MM.1S (cell line): ENCODE results near the gene GPR17.

Experiments
- DNase-seq: peaks from one replicate; pipeline ENCODE4 v3.0.0-alpha.2; 2015
- H2AFZ ChIP-seq: fragments of 300-600 bp; sonication (generic); 2 replicates; pipeline ENCODE4 v1.6.0; 2016; ENCODE audit warnings: antibody characterized with exemption, low read length
- H3F3A ChIP-seq: fragments of 300-600 bp; sonication (generic); 2 replicates; pipeline ENCODE4 v1.6.1; 2016; ENCODE audit warnings: mild to moderate bottlenecking, antibody characterized with exemption, low read length, moderate library complexity, mixed read lengths; ENCODE audit not compliant: insufficient read depth
- H3K27ac ChIP-seq: fragments of 300-600 bp; sonication (generic); 2 replicates; pipeline ENCODE4 v1.5.1; 2016; ENCODE audit warnings: mild to moderate bottlenecking, low read length
- H3K27me3 ChIP-seq: fragments of 300-600 bp; sonication (generic); replicated peaks from 2 replicates; pipeline ENCODE4 v1.6.0; 2016; ENCODE audit warnings: low read length; ENCODE audit not compliant: insufficient read depth
- H3K36me3 ChIP-seq: fragments of 300-600 bp; sonication (generic); replicated peaks from 2 replicates; pipeline ENCODE4 v1.6.1; 2016; ENCODE audit warnings: mild to moderate bottlenecking, low read length, mixed read lengths; ENCODE audit not compliant: insufficient read depth
- H3K4me1 ChIP-seq: fragments of 300-600 bp; sonication (generic); 2 replicates; pipeline ENCODE4 v1.6.1; 2016; ENCODE audit warnings: low read length, mixed read lengths
- H3K4me2 ChIP-seq: fragments of 300-600 bp; sonication (generic); 2 replicates; pipeline ENCODE4 v1.6.0; 2016; ENCODE audit warnings: low read depth, low read length
- H3K4me3 ChIP-seq: fragments of 300-600 bp; sonication (generic); 2 replicates; pipeline ENCODE4 v1.5.1; 2016; ENCODE audit warnings: low read length, mixed read lengths
- H3K79me2 ChIP-seq: fragments of 300-600 bp; sonication (generic); 2 replicates; pipeline ENCODE4 v1.6.1; 2016; ENCODE audit warnings: mixed run types, low read length, mixed read lengths
- H3K9ac ChIP-seq: fragments of 300-600 bp; sonication (generic); 2 replicates; pipeline ENCODE4 v1.6.1; 2016; ENCODE audit warnings: low read length, mixed read lengths
- H3K9me2 ChIP-seq: fragments of 300-600 bp; sonication (generic); replicated peaks from 2 replicates; pipeline ENCODE4 v1.6.1; 2016; ENCODE audit warnings: mild to moderate bottlenecking, low read length, mixed read lengths; ENCODE audit not compliant: insufficient read depth
- H3K9me3 ChIP-seq: fragments of 300-600 bp; sonication (generic); replicated peaks from 2 replicates; pipeline ENCODE4 v1.6.1; 2016; ENCODE audit warnings: mild to moderate bottlenecking, low read length, mixed read lengths; ENCODE audit not compliant: insufficient read depth
- H4K20me1 ChIP-seq: fragments of 300-600 bp; sonication (generic); 2 replicates; pipeline ENCODE4 v1.6.1; 2016; ENCODE audit warnings: mild to moderate bottlenecking, low read length, moderate library complexity, mixed read lengths; ENCODE audit not compliant: insufficient read depth
- EZH2 ChIP-seq: fragments of 300-600 bp; sonication (generic); optimal IDR thresholded peaks from 2 replicates; pipeline ENCODE3; 2017; ENCODE audit warnings: low read depth, mild to moderate bottlenecking, antibody characterized with exemption, low read length, mixed read lengths
- EZH2phosphoT487 ChIP-seq: fragments of 300-600 bp; sonication (generic); IDR thresholded peaks from 2 replicates; pipeline ENCODE4 v1.6.1; 2018; ENCODE audit warnings: antibody characterized with exemption, low read length
- TF ChIP-seq, protein P1 (sequence below): fragments of 300-600 bp; sonication (generic); IDR thresholded peaks from 2 replicates; pipeline ENCODE4 v1.5.1; 2016; ENCODE audit warnings: antibody characterized with exemption, low read length, mixed read lengths

The GPR17 gene

DNA sequence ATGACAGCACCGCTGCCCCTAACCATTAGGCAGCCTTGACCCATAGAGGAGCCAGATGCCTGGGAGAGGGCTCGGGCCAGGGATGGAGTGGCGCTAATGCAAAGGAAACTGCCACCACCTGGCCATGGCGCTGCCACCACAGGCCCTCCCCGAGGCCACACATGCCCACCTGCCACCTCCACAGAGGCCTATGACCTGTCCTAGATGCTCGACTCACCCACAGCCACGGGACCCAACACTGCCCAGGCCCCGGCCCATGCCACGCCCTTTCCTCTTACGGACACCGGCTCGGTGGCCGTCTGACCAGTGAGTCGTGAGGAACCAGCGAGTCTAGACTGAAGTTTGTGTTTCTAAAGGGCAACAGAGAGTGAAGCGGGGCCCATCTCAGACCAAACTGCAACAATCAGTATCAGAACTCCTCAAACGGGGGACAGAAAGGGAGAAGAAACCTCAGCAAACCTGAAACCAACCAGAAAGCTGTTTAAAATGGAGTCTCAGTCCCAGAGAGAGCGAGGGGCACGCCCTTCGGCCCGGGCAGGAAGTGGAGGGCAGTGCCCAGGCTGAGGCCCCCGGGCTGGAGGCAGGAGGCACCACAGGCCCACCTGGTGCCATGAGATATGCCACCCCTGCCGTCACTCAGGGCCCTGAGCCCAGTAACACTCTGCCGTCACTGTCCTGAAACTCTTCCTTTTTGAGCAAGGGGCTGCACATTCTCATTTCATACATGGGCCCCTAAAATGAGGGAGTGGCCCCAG lies 711 bp downstream of the GPR17 start:
- no peak for DNase-seq
- H3K27me3 ChIP-seq = peaks cover 25% of the 10 kb centered on the region
- H3K4me2 ChIP-seq = no peak overlapping the region
- no peaks in the 10 kb centered on the region for H3K79me2 ChIP-seq
- H3F3A ChIP-seq = no peaks in the 10 kb centered on the region
- no peaks in the 10 kb centered on the region for H3K4me1 ChIP-seq
- TF ChIP-seq EZH2 (no peak), EZH2phosphoT487 (no peak)
- TF ChIP-seq, protein P1, sequence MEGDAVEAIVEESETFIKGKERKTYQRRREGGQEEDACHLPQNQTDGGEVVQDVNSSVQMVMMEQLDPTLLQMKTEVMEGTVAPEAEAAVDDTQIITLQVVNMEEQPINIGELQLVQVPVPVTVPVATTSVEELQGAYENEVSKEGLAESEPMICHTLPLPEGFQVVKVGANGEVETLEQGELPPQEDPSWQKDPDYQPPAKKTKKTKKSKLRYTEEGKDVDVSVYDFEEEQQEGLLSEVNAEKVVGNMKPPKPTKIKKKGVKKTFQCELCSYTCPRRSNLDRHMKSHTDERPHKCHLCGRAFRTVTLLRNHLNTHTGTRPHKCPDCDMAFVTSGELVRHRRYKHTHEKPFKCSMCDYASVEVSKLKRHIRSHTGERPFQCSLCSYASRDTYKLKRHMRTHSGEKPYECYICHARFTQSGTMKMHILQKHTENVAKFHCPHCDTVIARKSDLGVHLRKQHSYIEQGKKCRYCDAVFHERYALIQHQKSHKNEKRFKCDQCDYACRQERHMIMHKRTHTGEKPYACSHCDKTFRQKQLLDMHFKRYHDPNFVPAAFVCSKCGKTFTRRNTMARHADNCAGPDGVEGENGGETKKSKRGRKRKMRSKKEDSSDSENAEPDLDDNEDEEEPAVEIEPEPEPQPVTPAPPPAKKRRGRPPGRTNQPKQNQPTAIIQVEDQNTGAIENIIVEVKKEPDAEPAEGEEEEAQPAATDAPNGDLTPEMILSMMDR = no peak
- H3K9me3 ChIP-seq = no peaks in the 10 kb centered on the region
- H3K9me2 ChIP-seq = no peaks in the 10 kb centered on the region
- H3K36me3 ChIP-seq = no peaks in the 10 kb centered on the region
- no peak overlapping the region for H3K9ac ChIP-seq
- H3K4me3 ChIP-seq = no peak overlapping the region
- no peak overlapping the region for H2AFZ ChIP-seq
- H3K27ac ChIP-seq = no peak overlapping the region
- no peaks in the 10 kb centered on the region for H4K20me1 ChIP-seq

DNA sequence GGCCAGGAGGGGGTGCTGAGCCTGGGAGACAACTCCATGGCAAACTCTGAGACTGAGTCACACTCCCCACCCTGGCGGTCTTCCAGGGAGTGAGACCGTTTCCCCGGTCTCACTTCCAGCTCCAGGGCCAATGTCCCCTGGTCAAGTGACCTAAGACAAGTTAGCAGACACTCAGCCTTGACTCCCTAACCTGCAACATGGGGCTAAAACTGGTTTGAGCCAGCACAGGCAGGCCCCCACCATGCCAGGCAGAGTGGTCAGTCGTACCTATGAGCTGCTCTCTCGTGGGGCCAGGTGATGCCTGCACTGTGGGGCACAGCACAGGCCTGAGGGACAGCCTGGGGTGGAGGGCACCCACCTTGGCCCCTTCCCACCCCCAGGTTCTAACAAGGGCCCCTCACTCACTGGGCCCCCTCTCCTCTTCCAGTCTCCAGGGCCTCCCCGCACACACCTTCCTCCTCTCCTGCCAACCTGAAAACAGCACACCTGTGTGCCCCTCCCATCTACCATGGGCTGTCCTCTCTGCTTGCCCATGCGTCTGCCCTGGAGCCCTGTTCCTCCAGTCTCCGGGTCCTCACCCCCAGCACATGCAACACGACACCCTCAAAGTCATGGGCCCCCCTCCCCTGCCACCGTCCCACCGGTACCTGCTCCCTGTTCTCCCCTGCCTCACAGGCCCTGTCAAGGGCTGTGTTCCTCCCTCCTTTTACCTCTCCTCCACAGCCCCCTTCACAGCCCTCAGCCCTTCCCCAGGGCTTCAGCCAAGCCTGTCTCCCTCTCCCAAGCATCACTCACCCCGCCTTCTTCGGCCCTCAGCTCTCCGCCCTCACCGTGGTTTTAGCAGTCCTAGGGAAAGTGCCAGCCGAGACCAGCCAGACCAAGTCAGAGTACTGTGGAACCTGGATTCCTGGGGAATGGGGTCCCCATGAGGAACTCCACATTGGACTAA lies 1.6 kb downstream of the GPR17 start:
- Histone ChIP-seq H3K27me3 (peaks cover 32% of the 10 kb centered on the region), H3K36me3 (no peaks in the 10 kb centered on the region), H3K4me1 (no peaks in the 10 kb centered on the region), H3K4me2 (no peak overlapping the region), H3K79me2 (no peaks in the 10 kb centered on the region), H3K27ac (no peak overlapping the region), H4K20me1 (no peaks in the 10 kb centered on the region), H3K9ac (no peak overlapping the region), H3F3A (no peaks in the 10 kb centered on the region), H3K9me2 (no peaks in the 10 kb centered on the region), H3K4me3 (no peak overlapping the region), H2AFZ (no peak overlapping the region), H3K9me3 (no peaks in the 10 kb centered on the region)
- TF ChIP-seq EZH2 (no peak), EZH2phosphoT487 (no peak)
- TF ChIP-seq, protein P1 = no peak
- no peak for DNase-seq

DNA sequence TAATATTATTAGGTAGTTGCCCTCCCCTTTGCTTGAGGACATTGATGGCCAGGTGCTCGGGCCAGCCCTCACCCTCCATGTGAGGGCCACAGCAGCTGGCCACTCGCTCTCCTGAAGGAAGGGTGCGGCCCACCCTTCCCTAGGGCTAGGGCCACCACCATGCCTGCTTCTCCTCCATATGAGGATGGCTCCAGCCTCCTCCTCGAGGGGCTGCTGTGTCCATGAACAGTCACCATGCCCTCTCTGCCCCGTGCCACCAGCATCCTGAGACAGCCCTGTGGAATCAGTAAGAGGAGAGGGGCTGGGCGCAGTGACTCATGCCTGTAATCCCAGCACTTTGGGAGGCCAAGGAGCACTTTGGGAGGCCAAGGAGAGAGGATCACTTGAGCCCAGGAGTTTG lies 2.4 kb downstream of the GPR17 start:
- TF ChIP-seq, protein P1 = no peak
- TF ChIP-seq EZH2 (no peak), EZH2phosphoT487 (no peak)
- H3K4me1 ChIP-seq = no peaks in the 10 kb centered on the region
- no peaks in the 10 kb centered on the region for H3K79me2 ChIP-seq
- no peaks in the 10 kb centered on the region for H3K9me3 ChIP-seq
- no peaks in the 10 kb centered on the region for H4K20me1 ChIP-seq
- no peak overlapping the region for H3K27ac ChIP-seq
- H3K9ac ChIP-seq = no peak overlapping the region
- H3K27me3 ChIP-seq = peaks cover 34% of the 10 kb centered on the region
- H3K9me2 ChIP-seq = no peaks in the 10 kb centered on the region
- H3K4me3 ChIP-seq = no peak overlapping the region
- no peaks in the 10 kb centered on the region for H3F3A ChIP-seq
- no peak overlapping the region for H2AFZ ChIP-seq
- no peaks in the 10 kb centered on the region for H3K36me3 ChIP-seq
- no peak for DNase-seq
- no peak overlapping the region for H3K4me2 ChIP-seq
